GM13977 (cell line): ENCODE measurements around the gene PCTP.

Experiments
- DNase-seq: peaks from one replicate; pipeline ENCODE4 v3.0.0; 2012; ENCODE audit warnings: low spot score
- in situ Hi-C: fragments of 300-500 bp; cut with MboI; formaldehyde crosslinking; loops from one replicate; pipeline ENCODE4 v1.12.0; 2022; ENCODE audit warnings: low sequenced_read_pairs, low pct_unique_long_range_greater_than_20kb, mixed read lengths, inconsistent platforms; ENCODE audit not compliant: unreplicated experiment
- TF ChIP-seq, protein P1 (sequence below): IDR thresholded peaks from 2 replicates; pipeline ENCODE4 v1.5.1; 2012; ENCODE audit warnings: mild to moderate bottlenecking, control low read depth; ENCODE audit not compliant: insufficient read depth; ENCODE audit errors: extremely low read depth, missing control alignments

Gene PCTP

GRCh38 chr17:55717898-55718735 is 32.7 kb upstream of the PCTP start:
- DNase-seq, result peak; percentile 10
- TF ChIP-seq, protein P1, sequence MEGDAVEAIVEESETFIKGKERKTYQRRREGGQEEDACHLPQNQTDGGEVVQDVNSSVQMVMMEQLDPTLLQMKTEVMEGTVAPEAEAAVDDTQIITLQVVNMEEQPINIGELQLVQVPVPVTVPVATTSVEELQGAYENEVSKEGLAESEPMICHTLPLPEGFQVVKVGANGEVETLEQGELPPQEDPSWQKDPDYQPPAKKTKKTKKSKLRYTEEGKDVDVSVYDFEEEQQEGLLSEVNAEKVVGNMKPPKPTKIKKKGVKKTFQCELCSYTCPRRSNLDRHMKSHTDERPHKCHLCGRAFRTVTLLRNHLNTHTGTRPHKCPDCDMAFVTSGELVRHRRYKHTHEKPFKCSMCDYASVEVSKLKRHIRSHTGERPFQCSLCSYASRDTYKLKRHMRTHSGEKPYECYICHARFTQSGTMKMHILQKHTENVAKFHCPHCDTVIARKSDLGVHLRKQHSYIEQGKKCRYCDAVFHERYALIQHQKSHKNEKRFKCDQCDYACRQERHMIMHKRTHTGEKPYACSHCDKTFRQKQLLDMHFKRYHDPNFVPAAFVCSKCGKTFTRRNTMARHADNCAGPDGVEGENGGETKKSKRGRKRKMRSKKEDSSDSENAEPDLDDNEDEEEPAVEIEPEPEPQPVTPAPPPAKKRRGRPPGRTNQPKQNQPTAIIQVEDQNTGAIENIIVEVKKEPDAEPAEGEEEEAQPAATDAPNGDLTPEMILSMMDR, result peak; percentile 75
- in situ Hi-C loops, result loop anchor here (10.0 kb wide), 1 partner anchor 193 kb away; no protein-coding TSS in a partner anchor

DNA sequence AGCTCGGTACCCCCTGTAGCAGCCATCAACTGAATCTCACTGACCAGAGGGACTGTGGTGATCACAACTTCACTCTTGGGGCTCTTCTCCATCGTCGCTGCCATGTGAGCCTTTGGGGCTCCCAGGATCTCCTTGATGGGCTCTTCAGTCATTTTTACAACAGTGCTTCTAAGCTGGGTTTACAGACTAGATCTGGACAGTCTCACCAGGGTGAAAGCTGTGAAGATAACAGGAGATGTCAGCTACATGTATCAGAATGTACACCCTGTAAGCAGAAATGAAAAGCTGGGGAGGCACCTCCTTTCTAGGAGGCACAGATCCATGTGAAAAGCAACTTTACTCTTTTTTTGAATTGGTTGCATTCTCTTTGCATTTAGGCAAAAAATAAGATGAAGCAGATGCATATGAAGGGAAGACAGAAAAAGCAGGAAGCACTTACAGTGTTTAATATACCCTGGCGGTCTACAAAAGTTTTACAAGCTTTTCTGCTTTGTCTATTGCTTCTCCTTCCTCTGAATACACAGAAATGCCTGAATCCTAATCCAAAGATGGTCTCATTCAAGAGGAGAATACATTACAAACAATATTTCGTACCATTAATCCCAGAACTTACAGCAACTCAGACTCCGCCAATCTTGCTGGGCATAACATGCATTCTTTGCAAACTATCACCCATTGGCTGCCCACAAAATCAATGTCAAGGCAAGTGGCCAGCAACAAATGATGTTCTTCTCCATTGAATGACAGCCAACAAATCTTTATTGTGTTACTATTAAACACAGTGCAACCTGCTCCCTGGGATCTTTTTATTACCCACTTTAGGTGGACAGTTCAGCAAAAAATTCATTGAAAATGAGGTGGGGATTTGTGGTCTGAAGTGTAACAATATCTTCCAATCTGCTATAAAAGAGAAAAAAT is 29.7 kb upstream of the PCTP start:
- TF ChIP-seq, protein P1, result no peak
- no peak for DNase-seq
- in situ Hi-C loops, result no loop called here

DNA sequence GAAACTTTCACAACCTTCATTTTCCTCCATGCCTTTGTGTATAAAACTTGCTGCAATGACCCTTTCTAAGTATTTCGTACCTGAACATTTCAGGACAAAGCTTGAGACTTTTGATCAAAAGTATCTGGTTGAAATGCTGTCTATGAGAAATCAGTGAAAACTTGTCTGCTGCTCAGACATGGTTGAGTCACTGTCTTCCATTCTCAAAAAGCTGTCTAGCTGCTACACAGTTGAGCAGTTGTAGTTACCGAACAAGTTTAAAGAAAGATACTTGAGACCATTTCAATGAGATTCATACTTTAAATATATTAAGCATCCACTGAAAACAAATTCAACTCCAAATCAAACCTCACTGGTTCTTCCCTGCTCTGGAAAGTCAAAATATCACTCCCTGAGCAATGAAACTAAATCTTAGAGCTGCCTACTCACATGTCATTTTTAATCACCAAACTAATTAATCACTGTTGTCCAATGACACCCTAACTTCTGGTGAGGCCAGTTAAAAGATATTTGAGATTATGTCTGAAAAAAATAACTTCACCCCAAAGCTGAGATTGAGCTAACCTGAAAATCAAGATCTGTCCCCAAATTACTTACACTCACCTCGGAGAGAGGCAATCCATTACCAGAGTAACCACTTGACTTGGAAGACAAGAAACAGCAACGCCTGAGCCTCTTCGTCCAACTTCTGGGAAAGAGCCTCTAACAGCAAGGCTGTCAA is 28.7 kb upstream of the PCTP start:
- DNase-seq, result no peak
- in situ Hi-C loops, result no loop called here
- TF ChIP-seq, protein P1, result no peak

- DNase-seq, result no peak
- TF ChIP-seq, protein P1, result no peak
- in situ Hi-C loops, result no loop called here
Observed at GRCh38 chr17:55722742-55723487, 27.9 kb upstream of the PCTP start, which contains the start of gene TMEM100. Gene TMEM100, minus strand, starts transcription at chr17:55722864. Its CDS starts 1,794 bp downstream, at chr17:55721070.

- TF ChIP-seq, protein P1, result no peak
- in situ Hi-C loops, result no loop called here
- DNase-seq, result no peak
Observed at GRCh38 chr17:55723488-55723848, 27.4 kb upstream of the PCTP start.

DNA sequence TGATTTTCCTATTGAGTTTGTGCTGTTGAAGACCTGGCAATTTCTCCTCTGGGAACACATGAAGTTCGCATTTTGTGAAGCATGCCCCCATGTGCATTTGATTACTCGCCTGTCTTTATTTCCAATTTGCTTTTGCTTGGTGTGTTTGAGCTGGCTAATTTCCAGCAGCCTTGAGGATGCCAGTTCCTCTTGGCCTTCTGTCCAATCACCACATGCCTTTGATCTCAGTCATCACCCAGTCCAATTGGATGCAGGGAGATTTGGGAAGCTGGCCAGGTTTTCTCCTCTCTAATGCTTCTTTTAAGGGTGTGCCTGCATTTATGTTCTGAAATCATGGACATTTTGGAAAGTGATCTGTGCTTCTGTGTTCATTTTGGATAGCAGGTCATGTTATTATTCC is 24.4 kb upstream of the PCTP start:
- TF ChIP-seq, protein P1, result no peak
- no peak for DNase-seq
- in situ Hi-C loops, result no loop called here
